K562 (cell line): ENCODE results near the gene POU3F1. TPM values are rescaled to one million over a fixed set of nuclear protein-coding genes. Genes with fewer than 3 reads are reported as not detected.
A peak's percentile ranks its signal among the peaks of the same experiment; 100 is the strongest.

Source experiments
- ATF6 ChIP-seq: sonication (generic); formaldehyde crosslinking; IDR thresholded peaks from 2 replicates; pipeline ENCODE4 v1.4.0; 2020; ENCODE audit warnings: mild to moderate bottlenecking, missing genetic modification reagents
- CBX2 ChIP-seq: fragments of 200-600 bp; sonication (generic); IDR thresholded peaks from one replicate; pipeline ENCODE4 v1.6.1; 2012; ENCODE audit warnings: mild to moderate bottlenecking, low read length, inconsistent platforms; ENCODE audit not compliant: insufficient read depth, poor library complexity, severe bottlenecking
- CCAR2 ChIP-seq: fragments of 200-400 bp; formaldehyde crosslinking; IDR thresholded peaks from 2 replicates; pipeline ENCODE4 v1.6.1; 2017; ENCODE audit warnings: mild to moderate bottlenecking, low read depth, low read length
- DACH1 ChIP-seq: fragments of 450-650 bp; IDR thresholded peaks from 2 replicates; pipeline ENCODE4 v1.6.1; 2018; ENCODE audit not compliant: partially characterized antibody
- FOXM1 ChIP-seq, 2 experiments: fragments of 450-650 bp in 1 of 2; sonication (generic) in 1 of 2; formaldehyde crosslinking in 1 of 2; IDR thresholded peaks; 2 replicates each; pipeline versions ENCODE4 v1.6.1 to v1.9.0; 2017 to 2022; ENCODE audit warnings: low read depth in 2 of 2, mild to moderate bottlenecking in 2 of 2, missing genetic modification reagents in 1 of 2, moderate library complexity in 1 of 2
- HMGN3 ChIP-seq: IDR thresholded peaks from 2 replicates; pipeline ENCODE4 v1.6.1; 2011; ENCODE audit warnings: borderline replicate concordance, low read depth, mild to moderate bottlenecking, mixed read lengths, low read length; ENCODE audit not compliant: insufficient read length; ENCODE audit errors: extremely low read depth
- PHTF2 ChIP-seq: fragments of 250-450 bp; sonication (Bioruptor Pico); IDR thresholded peaks from 2 replicates; pipeline ENCODE4 v1.5.0; 2021; ENCODE audit warnings: mild to moderate bottlenecking
- YBX1 ChIP-seq: fragments of 450-650 bp; IDR thresholded peaks from 2 replicates; pipeline ENCODE4 v1.7.1; 2016; ENCODE audit warnings: mild to moderate bottlenecking
- ZNF512 ChIP-seq: IDR thresholded peaks from 2 replicates; pipeline ENCODE4 v1.6.1; 2016; ENCODE audit warnings: missing genetic modification characterization, missing compliant biosample characterization
- polyA plus RNA-seq, 8 experiments: library from polyadenylated mRNA; depleted of rRNA in 4 of 8; stranded (reverse) in 5 of 8; unstranded in 3 of 8; fragments of >200 nt; fragmentation: Nextera tagmentation in 2 of 8; fragmentation: Illumina TruSeq in 1 of 8; extraction: Ambion mirVana in 2 of 8; extraction: Trizol in 1 of 8; gene quantifications; 2 replicates each; pipeline versions ENCODE4 v1.2.1 to v1.2.3, GENCODE V29; 2011 to 2014; ENCODE audit warnings: inconsistent platforms in 1 of 8, missing spikeins in 1 of 8
- total RNA-seq, 7 experiments: library from RNA; depleted of rRNA in 6 of 7; stranded (reverse); fragments of >200 nt in 6 of 7; fragmentation: Illumina TruSeq in 2 of 7; extraction: Trizol in 2 of 7; gene quantifications; 2 replicates each; pipeline versions ENCODE4 v1.2.1 to v1.2.3, GENCODE V29; 2011 to 2021; ENCODE audit warnings: low replicate concordance in 1 of 7
- TF ChIP-seq, protein P1 (sequence below): fragments of 250-450 bp; sonication (Bioruptor Pico); IDR thresholded peaks from 2 replicates; pipeline ENCODE4 v1.5.0; 2021; ENCODE audit warnings: mild to moderate bottlenecking, borderline replicate concordance
- TF ChIP-seq, protein P2 (sequence below), 2 experiments: fragments of 450-650 bp; formaldehyde crosslinking in 1 of 2; IDR thresholded peaks; 2 replicates each; pipeline versions ENCODE4 v1.4.0 to v1.6.1; 2014 to 2020; ENCODE audit warnings: mild to moderate bottlenecking in 2 of 2, borderline replicate concordance in 1 of 2, low read depth in 1 of 2

Gene POU3F1
- total and polyA plus RNA-seq, 9 of the 15 experiments (the other 6 are each of a cell fraction or from before 2014, with no cell fraction given): 0.09 TPM; not detected in 8

GRCh38 chr1:37999430-38000232 is 47.0 kb downstream of the POU3F1 start (continued):
- TF ChIP-seq, protein P1, sequence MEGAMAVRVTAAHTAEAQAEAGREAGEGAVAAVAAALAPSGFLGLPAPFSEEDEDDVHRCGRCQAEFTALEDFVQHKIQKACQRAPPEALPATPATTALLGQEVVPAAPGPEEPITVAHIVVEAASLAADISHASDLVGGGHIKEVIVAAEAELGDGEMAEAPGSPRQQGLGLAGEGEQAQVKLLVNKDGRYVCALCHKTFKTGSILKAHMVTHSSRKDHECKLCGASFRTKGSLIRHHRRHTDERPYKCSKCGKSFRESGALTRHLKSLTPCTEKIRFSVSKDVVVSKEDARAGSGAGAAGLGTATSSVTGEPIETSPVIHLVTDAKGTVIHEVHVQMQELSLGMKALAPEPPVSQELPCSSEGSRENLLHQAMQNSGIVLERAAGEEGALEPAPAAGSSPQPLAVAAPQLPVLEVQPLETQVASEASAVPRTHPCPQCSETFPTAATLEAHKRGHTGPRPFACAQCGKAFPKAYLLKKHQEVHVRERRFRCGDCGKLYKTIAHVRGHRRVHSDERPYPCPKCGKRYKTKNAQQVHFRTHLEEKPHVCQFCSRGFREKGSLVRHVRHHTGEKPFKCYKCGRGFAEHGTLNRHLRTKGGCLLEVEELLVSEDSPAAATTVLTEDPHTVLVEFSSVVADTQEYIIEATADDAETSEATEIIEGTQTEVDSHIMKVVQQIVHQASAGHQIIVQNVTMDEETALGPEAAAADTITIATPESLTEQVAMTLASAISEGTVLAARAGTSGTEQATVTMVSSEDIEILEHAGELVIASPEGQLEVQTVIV: no peak
- TF ChIP-seq CCAR2 (no peak), YBX1 (no peak), FOXM1 (IDR thresholded peaks at IDR 0.05; ENCODE audit: low read depth) (peak; percentile 84), FOXM1 (CRISPR knock-in tag; IDR thresholded peaks at IDR 0.05; ENCODE audit: low read depth) (no peak), PHTF2 (CRISPR knock-in tag) (no peak), ZNF512 (tag) (no peak), HMGN3 (peak; percentile 69), CBX2 (no peak), ATF6 (CRISPR knock-in tag) (peak; percentile 30), DACH1 (no peak)
- TF ChIP-seq, protein P2, sequence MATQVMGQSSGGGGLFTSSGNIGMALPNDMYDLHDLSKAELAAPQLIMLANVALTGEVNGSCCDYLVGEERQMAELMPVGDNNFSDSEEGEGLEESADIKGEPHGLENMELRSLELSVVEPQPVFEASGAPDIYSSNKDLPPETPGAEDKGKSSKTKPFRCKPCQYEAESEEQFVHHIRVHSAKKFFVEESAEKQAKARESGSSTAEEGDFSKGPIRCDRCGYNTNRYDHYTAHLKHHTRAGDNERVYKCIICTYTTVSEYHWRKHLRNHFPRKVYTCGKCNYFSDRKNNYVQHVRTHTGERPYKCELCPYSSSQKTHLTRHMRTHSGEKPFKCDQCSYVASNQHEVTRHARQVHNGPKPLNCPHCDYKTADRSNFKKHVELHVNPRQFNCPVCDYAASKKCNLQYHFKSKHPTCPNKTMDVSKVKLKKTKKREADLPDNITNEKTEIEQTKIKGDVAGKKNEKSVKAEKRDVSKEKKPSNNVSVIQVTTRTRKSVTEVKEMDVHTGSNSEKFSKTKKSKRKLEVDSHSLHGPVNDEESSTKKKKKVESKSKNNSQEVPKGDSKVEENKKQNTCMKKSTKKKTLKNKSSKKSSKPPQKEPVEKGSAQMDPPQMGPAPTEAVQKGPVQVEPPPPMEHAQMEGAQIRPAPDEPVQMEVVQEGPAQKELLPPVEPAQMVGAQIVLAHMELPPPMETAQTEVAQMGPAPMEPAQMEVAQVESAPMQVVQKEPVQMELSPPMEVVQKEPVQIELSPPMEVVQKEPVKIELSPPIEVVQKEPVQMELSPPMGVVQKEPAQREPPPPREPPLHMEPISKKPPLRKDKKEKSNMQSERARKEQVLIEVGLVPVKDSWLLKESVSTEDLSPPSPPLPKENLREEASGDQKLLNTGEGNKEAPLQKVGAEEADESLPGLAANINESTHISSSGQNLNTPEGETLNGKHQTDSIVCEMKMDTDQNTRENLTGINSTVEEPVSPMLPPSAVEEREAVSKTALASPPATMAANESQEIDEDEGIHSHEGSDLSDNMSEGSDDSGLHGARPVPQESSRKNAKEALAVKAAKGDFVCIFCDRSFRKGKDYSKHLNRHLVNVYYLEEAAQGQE (IDR thresholded peaks at IDR 0.05; ENCODE audit: borderline replicate concordance): peak; percentile 62
- TF ChIP-seq, protein P2 (CRISPR knock-in tag; IDR thresholded peaks at IDR 0.05; ENCODE audit: low read depth): 0 out of 2 replicates have a peak, but pooled peaks have one; percentile 41
